Ascending aorta (tissue), 2 donors: ENCODE results near the gene TP53I13. TPM values are rescaled to one million over a fixed set of nuclear protein-coding genes. Genes with fewer than 3 reads are reported as not detected.
"Not testable (repeated sequence)": the region's sequence is repeated elsewhere in the genome, so short reads cannot be mapped to it uniquely, and the experiment has no call there.

Experiments
- DNase-seq, 2 donors: peaks; one replicate each; pipeline ENCODE4 v3.0.0-alpha.2; 2019; ENCODE audit warnings: low spot score in 2 of 2
- H3K27ac ChIP-seq, 2 donors: fragments of 200-600 bp; sonication (generic); one replicate each; pipeline ENCODE4 v1.5.1; 2016 to 2017; ENCODE audit warnings: mild to moderate bottlenecking in 1 of 2
- H3K27me3 ChIP-seq: fragments of 200-600 bp; sonication (generic); one replicate; pipeline ENCODE4 v1.5.1; 2017
- H3K36me3 ChIP-seq, 2 donors: fragments of 200-600 bp; sonication (generic); one replicate each; pipeline ENCODE4 v1.5.1; 2016
- H3K4me1 ChIP-seq, 2 donors: fragments of 200-600 bp; sonication (generic); one replicate each; pipeline ENCODE4 v1.5.1; 2016 to 2017; ENCODE audit warnings: mild to moderate bottlenecking in 1 of 2
- H3K4me3 ChIP-seq, 2 donors: fragments of 200-600 bp; sonication (generic); one replicate each; pipeline ENCODE4 v1.5.1; 2016 to 2017; ENCODE audit warnings: mild to moderate bottlenecking in 1 of 2
- H3K9me3 ChIP-seq, 2 donors: fragments of 200-600 bp; sonication (generic); one replicate each; pipeline ENCODE4 v1.5.1; 2016
- intact Hi-C: fragments of 100-400 bp; cut with DNase I; formaldehyde crosslinking; loops from one replicate; pipeline ENCODE4 v1.15.1; 2023
- total RNA-seq: library from RNA; depleted of rRNA; stranded (reverse); fragments of >200 nt; gene quantifications from one replicate; pipeline ENCODE4 v1.1.0, GENCODE V29; 2016
- TF ChIP-seq, protein P1 (sequence below), 3 experiments: fragments of 200-600 bp in 2 of 3; fragments of 450-650 bp in 1 of 3; sonication (generic) in 2 of 3; IDR thresholded peaks; one replicate each; pipeline ENCODE4 v1.5.1; 2016 to 2019; ENCODE audit warnings: antibody characterized with exemption in 3 of 3, mild to moderate bottlenecking in 1 of 3, moderate library complexity in 1 of 3

The TP53I13 gene
- total RNA-seq, 1 donor from 2014 or later, result 93.7 TPM

DNA sequence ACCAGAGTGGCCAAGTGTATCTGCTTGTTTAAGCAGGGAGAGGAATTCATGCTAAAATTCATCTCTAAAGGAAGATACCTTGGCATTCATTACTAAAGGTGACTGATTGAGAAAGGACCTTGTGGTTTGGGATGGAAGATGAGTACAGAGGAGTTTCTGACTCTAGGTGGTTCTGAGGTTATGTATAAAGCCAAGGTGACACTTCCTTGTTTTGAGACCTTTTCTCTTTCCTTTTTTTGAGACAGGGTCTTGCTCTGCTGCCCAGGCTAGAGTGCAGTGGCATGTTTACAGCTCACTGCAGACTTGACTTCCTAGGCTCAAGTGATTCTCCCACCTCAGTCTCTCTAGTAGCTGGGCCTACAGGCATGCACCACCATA is 10.8 kb upstream of the TP53I13 start:
- Histone ChIP-seq H3K27ac (no peak overlapping the region), H3K4me1 (no peaks in the 10 kb centered on the region), H3K4me3 (no peak overlapping the region), H3K27me3 (no peaks in the 10 kb centered on the region), H3K9me3 (no peaks in the 10 kb centered on the region), H3K36me3 (peaks cover 0 to 5% of the 10 kb centered on the region in 2 donors)
- intact Hi-C loops, result no loop called here
- DNase-seq, result no peak
- TF ChIP-seq, protein P1, sequence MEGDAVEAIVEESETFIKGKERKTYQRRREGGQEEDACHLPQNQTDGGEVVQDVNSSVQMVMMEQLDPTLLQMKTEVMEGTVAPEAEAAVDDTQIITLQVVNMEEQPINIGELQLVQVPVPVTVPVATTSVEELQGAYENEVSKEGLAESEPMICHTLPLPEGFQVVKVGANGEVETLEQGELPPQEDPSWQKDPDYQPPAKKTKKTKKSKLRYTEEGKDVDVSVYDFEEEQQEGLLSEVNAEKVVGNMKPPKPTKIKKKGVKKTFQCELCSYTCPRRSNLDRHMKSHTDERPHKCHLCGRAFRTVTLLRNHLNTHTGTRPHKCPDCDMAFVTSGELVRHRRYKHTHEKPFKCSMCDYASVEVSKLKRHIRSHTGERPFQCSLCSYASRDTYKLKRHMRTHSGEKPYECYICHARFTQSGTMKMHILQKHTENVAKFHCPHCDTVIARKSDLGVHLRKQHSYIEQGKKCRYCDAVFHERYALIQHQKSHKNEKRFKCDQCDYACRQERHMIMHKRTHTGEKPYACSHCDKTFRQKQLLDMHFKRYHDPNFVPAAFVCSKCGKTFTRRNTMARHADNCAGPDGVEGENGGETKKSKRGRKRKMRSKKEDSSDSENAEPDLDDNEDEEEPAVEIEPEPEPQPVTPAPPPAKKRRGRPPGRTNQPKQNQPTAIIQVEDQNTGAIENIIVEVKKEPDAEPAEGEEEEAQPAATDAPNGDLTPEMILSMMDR (IDR thresholded peaks at IDR 0.05), result no peak

- H3K9me3 ChIP-seq, H3K27me3 ChIP-seq, DNase-seq, H3K27ac ChIP-seq, H3K36me3 ChIP-seq, intact Hi-C loops, H3K4me3 ChIP-seq, H3K4me1 ChIP-seq: not testable (repeated sequence)
These were observed 10.4 kb upstream of the TP53I13 start for GRCh38 chr17:29558139-29558538.

DNA sequence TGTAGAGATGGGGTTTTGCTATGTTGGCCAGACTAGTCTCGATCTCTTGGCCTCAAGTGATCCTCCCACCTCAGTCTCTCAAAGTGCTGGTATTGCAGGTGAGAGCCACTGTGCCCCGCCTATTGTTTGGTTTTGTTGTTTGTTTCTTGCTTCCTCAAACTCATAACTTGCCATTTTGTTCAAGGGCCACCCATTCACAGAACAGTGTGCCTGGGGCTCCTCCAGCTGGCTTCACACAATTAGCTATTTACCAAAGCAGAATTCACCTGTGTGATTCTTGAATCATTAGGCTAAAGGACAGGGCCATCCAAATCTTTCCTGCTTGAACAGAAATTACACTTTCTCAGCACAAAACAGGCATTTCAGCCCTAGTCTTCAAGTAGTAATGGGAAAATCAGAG is 8.9 kb upstream of the TP53I13 start:
- Histone ChIP-seq H3K36me3 (peaks cover 0 to 5% of the 10 kb centered on the region in 2 donors), H3K4me1 (no peaks in the 10 kb centered on the region), H3K9me3 (no peaks in the 10 kb centered on the region), H3K27me3 (no peaks in the 10 kb centered on the region), H3K4me3 (no peak overlapping the region), H3K27ac (no peak overlapping the region)
- intact Hi-C loops, result no loop called here
- no peak for DNase-seq
- TF ChIP-seq, protein P1 (IDR thresholded peaks at IDR 0.05), result no peak

- no peak for DNase-seq
- Histone ChIP-seq H3K4me1 (no peaks in the 10 kb centered on the region), H3K9me3 (no peaks in the 10 kb centered on the region), H3K27me3 (no peaks in the 10 kb centered on the region), H3K36me3 (peaks cover 0 to 5% of the 10 kb centered on the region in 2 donors), H3K27ac (no peak overlapping the region), H3K4me3 (no peak overlapping the region)
- TF ChIP-seq, protein P1 (IDR thresholded peaks at IDR 0.05), result no peak
- intact Hi-C loops, result no loop called here
These were observed 8.2 kb upstream of the TP53I13 start for GRCh38 chr17:29560316-29560715.

DNA sequence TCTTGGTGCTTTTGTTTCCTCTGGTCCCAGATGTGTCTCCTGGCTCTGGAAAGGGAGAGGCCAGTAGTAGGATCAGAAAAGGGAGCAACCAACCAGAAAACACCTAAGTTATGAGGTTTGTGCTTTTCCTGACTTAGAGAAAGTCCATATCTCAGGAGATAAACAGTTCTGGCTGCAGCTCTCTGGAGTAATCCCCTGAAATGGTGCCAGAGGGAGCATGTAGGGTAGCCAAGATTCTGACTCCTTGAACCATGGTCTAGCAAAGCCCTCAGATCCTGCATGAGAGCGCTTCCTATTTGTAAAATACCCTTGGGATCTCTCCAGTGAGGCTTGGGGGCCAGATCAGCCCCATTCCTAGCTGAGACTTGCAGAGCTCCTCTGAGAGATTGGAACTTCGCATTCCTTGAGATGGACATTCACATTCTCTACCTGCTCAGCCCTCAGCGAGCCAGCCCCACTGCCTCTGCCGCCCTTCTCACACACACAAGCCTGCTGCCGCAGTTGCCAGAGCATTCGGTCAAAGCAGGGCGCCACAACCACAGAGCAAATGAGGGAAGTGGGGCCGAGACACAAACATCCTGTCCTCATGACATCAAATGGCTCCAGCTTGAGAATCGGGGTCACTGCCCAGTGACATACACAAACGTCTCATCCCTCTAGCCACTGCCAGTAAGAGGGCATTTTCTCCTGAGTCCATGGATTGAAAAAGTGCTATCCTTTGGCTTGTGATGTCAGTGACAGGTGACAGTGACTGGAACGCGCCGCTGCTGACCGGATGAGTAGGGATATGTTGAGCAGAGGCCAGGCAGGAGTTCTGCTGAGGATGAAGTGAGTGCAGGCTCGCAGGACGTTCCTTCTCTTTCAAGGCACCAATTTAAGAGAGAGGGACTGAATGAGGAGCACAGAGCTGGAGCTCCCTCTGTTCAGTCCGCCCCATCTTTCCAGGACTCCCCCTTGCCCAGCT is 6.7 kb upstream of the TP53I13 start:
- no peak overlapping the region for H3K4me3 ChIP-seq
- peaks cover 4 to 9% of the 10 kb centered on the region in 2 donors for H3K4me1 ChIP-seq
- no peaks in the 10 kb centered on the region for H3K27me3 ChIP-seq
- DNase-seq, result no peak
- H3K36me3 ChIP-seq, result peaks cover 0 to 5% of the 10 kb centered on the region in 2 donors
- H3K27ac ChIP-seq, result peak overlapping the region in 1 of 2 donors; percentile 9
- intact Hi-C loops, result no loop called here
- TF ChIP-seq, protein P1 (IDR thresholded peaks at IDR 0.05), result no peak
- no peaks in the 10 kb centered on the region for H3K9me3 ChIP-seq

DNA sequence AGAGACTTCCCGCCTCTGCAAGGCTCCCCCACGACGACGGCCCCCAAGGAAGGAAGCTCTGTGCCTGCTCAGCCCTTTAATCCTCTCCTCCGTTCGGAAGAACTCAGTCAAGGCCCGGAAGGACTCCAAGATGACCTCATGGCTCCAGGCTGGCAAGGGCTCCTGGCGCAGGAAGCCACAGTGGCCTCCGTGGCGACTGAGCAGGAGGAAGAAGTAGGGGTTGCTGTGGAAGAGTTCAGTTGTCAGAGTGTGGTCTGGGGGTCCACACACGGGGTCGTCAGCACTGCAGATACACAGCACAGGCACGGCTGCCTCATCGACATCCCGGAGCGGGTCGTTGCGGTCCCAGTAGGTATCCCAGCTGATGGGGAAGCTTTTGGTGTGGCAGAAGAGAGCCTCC is 5.9 kb upstream of the TP53I13 start:
- no peaks in the 10 kb centered on the region for H3K9me3 ChIP-seq
- peaks cover 0 to 5% of the 10 kb centered on the region in 2 donors for H3K36me3 ChIP-seq
- no peaks in the 10 kb centered on the region for H3K27me3 ChIP-seq
- H3K4me3 ChIP-seq, result no peak overlapping the region
- intact Hi-C loops, result no loop called here
- DNase-seq, result no peak
- TF ChIP-seq, protein P1 (IDR thresholded peaks at IDR 0.05), result no peak
- peaks cover 4 to 9% of the 10 kb centered on the region in 2 donors for H3K4me1 ChIP-seq
- no peak overlapping the region for H3K27ac ChIP-seq
